PC-3 (cell line): ENCODE results near the gene PSMD2.

Experiments
- EZH2phosphoT487 ChIP-seq: fragments of 300-600 bp; sonication (generic); IDR thresholded peaks from 2 replicates; pipeline ENCODE4 v1.6.1; 2018; ENCODE audit warnings: mild to moderate bottlenecking, antibody characterized with exemption, low read length, borderline replicate concordance
- TF ChIP-seq, protein P1 (sequence below): fragments of 300-600 bp; sonication (generic); conservative IDR thresholded peaks from 2 replicates; pipeline ENCODE4 v1.5.1; 2017; ENCODE audit warnings: antibody characterized with exemption, low read depth, mild to moderate bottlenecking, low read length

DNA sequence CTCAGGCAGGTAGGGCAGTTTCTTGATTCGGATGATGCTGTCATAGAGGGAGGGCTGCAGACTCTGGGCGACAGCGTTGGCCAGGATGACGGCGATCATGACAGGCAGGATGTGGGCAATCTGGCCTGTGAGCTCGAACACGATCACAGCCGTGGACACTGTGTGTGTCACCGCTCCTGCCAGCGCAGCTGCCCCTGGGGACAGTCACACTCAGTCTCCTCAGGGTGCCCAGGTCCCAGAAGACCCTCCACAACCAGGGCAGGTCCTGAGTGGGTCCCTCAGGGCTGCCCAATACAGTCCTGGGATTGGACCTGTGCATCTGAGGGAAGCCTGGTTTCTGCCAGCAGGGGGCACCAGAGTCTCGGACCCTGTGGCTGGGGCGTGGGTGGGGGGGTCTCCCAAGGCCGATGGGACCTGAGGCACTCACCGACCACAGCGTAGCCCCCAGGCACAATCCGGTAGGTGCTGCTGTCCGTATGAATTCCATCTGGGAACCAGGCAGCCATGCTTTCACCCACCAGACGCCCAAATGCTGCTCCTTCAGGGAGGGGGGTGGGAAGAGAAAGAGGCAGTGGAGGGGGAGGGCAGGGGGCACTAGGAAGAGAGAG is 55.2 kb downstream of the PSMD2 start:
- TF ChIP-seq, protein P1, sequence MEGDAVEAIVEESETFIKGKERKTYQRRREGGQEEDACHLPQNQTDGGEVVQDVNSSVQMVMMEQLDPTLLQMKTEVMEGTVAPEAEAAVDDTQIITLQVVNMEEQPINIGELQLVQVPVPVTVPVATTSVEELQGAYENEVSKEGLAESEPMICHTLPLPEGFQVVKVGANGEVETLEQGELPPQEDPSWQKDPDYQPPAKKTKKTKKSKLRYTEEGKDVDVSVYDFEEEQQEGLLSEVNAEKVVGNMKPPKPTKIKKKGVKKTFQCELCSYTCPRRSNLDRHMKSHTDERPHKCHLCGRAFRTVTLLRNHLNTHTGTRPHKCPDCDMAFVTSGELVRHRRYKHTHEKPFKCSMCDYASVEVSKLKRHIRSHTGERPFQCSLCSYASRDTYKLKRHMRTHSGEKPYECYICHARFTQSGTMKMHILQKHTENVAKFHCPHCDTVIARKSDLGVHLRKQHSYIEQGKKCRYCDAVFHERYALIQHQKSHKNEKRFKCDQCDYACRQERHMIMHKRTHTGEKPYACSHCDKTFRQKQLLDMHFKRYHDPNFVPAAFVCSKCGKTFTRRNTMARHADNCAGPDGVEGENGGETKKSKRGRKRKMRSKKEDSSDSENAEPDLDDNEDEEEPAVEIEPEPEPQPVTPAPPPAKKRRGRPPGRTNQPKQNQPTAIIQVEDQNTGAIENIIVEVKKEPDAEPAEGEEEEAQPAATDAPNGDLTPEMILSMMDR = peak; percentile 77
- no peak for TF ChIP-seq EZH2phosphoT487
